LHCN-M2 (cell line): Measurements from ENCODE around the gene SERGEF. TPM values are rescaled to one million over a fixed set of nuclear protein-coding genes. Genes with fewer than 3 reads are reported as not detected.

Source experiments
- DNase-seq: peaks from one replicate; pipeline ENCODE4 v3.0.0-alpha.2; 2012; ENCODE audit warnings: low read depth
- polyA plus RNA-seq: library from polyadenylated mRNA; unstranded; fragments of >200 nt; gene quantifications from one replicate; pipeline ENCODE4 v1.2.1, GENCODE V29; 2012; ENCODE audit warnings: missing spikeins
- total RNA-seq: library from RNA; depleted of rRNA; stranded (reverse); fragments of >200 nt; gene quantifications from 2 replicates; pipeline ENCODE4 v1.2.3, GENCODE V29; 2014; rRNA removed

The SERGEF gene
- total RNA-seq: 11.4 and 15.3 TPM in 2 replicates
- 24.9 TPM for polyA plus RNA-seq

- DNase-seq: peak; percentile 77
Measured at GRCh38 chr11:18012906-18013781, at the start of gene SERGEF. TSS of gene SERGEF (minus strand) at chr11:18013047. CDS start at chr11:18013010, 37 bp downstream.

- DNase-seq: no peak
Measured at GRCh38 chr11:18061351-18061750, 48.5 kb upstream of the SERGEF start.

DNA sequence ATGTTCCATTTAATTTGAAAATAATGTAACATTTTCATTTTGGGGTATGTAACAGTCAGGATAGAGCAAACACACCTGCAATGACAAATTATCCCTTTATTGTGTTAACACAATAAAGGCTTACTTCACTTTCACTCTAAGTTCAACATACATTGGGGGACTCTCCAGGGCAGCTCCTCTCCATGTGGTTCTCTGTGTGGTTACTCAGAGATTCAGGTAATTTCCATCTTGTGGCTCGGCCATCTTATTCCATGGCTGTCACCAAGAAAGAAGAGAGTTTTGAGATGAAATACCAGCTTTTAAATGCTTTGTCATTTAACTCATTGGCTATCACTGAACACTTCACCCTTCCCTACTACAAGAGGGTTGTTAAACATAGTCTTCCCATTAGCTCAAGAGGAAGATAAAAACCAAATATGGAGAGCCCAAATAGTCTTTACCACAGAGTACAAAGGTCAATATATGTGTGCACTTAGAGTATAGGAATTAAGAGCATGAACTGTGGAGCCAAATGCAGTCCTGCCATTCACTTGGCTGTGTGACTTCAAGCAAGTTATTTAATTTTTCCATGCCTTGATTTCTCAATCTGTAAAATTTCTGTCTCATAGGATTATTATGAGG lies 43.8 kb upstream of the SERGEF start:
- no peak for DNase-seq

- DNase-seq: no peak
Measured at GRCh38 chr11:18054511-18055103, 41.8 kb upstream of the SERGEF start.

GRCh38 chr11:18050848-18051247 lies 38.0 kb upstream of the SERGEF start:
- DNase-seq: no peak

DNA sequence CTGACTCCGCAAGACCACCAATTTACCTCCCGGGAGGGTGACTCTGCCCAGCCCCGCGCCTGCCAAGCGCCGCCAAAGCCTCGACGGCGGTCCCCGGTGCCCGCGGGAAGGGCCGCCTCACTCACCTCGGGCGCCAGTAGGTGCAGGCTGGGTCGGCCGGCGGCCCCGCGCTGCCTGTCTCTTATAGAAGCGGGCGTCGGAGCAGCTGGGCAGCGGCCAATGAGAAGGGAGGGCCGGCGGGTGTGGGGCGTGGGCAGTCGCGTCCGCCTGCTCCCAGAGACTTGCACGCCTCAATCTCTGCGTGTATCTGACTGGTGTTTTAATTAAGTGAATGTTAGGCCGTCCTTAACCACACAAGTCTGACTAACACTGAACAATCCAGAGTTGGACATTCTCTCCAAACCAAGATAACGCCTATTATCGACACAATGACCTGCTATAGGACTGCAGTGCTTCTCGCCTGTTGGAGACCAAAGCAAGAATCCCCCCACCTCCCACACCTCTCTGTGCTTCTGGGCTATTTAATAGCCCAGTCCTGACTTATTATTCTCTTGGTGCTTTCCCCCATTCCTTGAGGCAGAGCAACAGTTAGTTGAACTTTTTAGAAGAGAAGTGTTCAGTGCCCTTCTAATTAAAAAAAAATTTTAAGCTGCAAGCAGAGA lies 33.4 kb upstream of the SERGEF start, which contains the start of gene TPH1:
Gene TPH1 (minus strand): TSS at position 154 of the 662 bp plus-strand sequence. CDS start 5,507 bp downstream, outside the sequence.
- DNase-seq: peak; percentile 15

DNA sequence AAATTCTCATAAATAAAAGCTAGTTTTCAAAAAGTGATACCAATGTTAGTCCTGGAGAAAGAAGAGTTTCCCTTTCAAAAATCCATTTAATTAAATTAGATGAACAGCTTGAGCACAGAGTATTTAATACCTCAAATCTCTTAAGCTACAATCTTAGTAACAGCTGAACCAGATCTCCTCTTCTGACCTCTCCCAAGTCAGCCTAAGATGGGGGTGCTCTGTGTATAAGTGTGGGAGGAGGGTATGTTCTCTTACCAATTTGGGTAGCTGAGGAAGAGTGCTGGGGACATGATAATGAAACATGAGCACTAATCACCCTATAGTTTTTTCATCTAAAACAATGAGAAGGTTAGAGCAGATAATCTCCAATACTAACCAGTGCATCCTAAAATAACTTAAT lies 23.6 kb upstream of the SERGEF start:
- no peak for DNase-seq

DNA sequence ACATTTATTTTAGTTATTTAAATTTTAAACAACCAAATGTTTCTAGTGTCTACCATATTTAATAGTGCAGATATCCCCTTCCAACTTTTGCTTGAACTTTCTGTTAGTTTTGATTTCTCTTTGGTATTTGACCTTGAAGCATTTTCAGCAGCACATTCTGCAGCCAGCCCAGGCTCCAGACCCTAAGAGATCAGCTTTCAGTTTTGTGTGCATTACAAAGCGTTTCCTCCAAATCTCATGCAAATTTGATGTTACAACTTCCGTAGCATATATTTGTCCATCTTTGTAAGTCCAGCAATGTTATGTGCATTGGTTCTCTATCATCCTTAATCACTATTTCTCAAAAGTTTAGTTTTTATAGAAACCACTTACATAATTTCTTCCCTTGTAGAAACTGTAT lies 14.6 kb upstream of the SERGEF start:
- no peak for DNase-seq

- no peak for DNase-seq
Measured at GRCh38 chr11:18022419-18022818, 9.6 kb upstream of the SERGEF start.

DNA sequence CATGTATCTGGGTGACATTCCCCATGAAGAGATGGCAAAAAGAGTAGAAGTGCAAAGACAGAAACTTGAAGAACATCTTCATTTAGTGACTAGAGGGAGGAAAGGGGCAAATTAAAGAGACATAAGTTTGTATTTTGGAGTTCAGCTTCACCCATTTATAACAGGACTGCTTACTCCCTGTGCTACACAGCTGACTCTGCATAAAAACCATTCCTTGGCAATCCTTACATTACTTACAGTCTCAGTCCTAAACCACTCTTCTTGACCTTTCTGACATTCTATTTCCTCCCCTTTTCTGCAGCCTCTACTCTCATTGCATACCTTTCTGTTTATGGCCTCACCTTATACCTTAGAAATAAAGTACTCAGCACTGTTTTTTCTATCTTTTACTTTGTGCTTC lies 6.8 kb upstream of the SERGEF start:
- no peak for DNase-seq

- no peak for DNase-seq
Measured at GRCh38 chr11:18016789-18017188, 3.9 kb upstream of the SERGEF start.

GRCh38 chr11:18014876-18015275 lies 2.0 kb upstream of the SERGEF start:
- no peak for DNase-seq

GRCh38 chr11:18013790-18014507 lies 1.1 kb upstream of the SERGEF start:
- no peak for DNase-seq

DNA sequence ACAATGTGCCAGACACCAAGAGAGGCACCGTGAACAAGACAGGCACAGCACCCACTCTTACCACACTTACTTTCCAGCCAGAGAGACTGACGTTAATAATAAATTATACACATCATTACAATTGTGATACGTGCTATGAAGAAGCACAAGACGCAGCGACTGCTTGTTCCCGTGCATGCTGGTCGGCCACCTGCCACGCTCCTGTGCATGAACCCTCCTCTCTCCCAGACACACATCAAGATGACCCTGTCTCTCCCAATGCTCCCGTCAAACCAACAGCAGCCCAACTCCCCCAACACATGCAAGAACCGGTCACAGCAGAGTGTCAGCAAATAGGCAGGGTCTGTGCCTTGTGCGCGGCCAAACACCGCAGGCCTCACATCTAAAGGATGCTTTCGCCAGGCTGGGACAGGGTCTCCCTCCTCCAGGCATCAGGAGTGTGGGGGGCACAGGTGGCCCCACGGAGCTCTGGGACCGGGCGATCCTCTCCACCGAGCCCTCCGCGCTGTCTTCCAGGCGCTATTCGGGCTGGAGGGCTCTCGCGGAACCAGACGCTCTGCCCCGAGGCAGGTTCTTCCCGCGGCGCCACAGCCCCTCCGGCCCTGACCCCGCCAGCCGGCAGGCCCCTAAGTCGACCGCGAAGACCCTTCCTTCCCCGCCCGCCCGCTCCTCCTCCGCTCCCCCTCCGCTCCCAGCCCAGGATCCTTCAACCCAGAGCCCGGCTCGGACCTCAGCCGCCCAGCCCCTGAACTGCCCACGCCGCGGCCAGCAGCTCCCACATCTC lies 533 bp downstream of the SERGEF start:
- no peak for DNase-seq

- DNase-seq: no peak
Measured at GRCh38 chr11:18011633-18012032, 1.2 kb downstream of the SERGEF start.

DNA sequence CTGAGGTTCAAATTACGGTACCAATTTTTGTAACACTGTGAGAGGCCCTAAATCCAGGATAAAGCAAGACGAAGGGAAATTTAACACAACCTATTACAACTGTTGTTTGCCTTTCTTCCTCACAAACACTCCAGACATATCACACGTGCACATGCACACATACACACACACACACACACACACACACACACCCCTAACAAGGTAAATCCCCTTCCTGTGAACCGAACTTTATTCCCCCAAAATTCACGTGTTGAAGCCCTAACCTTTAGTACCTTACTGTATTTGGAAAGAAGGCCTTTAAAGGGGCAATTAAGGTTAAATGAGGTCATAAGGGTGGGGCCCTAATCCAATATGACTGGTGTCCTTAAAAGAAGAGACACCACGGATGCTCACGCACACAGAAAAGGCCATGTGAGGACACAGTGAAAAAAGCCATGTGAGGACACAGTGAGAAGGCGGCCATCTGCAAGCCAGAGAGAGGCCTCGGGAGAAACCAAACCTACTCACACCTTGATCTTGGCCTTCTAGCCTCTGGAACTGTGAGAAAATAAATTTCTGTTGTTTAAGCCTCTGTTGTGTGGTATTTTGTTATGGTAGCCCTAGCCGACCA lies 1.8 kb downstream of the SERGEF start:
- DNase-seq: no peak

DNA sequence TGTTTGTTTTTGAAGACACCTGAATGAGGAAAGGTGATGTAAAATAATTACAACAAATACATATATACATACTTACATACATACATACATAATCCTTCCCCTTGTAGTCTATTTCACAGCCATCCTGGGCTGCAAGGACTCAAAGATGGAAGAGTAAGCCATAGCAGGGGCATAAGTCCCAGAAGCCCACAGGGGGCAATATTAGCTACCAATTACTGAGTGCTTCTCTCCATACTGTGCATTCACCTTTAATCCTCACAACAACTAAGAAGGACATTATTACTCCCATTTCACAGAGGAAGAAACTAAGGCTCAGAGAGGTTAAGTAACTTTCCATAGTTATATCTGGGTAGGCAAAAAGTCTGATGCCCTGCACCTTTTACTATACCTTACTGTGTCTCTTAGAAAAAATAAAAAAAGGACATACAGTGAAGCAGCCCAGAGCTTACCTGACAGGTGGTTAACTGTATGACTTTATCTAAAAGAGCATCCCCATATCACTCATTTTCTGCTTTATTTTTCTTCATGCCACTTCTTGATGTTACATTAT lies 2.7 kb downstream of the SERGEF start:
- DNase-seq: no peak

GRCh38 chr11:18005376-18006129 lies 7.3 kb downstream of the SERGEF start:
- peak; percentile 23 for DNase-seq

DNA sequence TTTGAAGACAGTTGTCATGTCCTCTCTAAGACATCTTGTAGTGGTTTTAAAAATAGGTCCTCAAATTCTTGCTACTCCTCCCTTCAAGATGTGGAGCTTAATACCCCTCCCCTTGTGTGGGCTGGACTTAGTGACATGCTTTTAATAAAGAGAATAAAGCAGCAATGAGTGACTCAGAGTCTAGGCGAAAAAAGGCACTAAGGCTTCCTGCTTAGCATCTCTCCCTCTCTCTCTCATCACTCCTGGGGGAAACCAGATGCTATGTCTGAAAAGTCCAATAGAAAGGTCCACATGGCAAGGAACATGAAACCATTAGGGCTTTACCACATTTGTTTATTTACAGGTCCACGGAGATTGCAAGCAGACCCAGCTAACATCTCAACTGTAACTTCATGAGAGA lies 11.7 kb downstream of the SERGEF start:
- DNase-seq: no peak
